Panc1 (cell line): ENCODE measurements around the gene SLC39A12. TPM values are rescaled to one million over a fixed set of nuclear protein-coding genes. Genes with fewer than 3 reads are reported as not detected.

Experiments used
- ATAC-seq: fragments of 200-7000 bp; cut with Tn5 transposase; 2 replicates; pipeline ENCODE4 v1.9.1; 2020; ENCODE audit warnings: mild to moderate bottlenecking, moderate library complexity
- BruUV-seq: library from RNA; stranded (reverse); fragments of 400-500 nt; replicated peaks from 2 replicates; lab custom pipeline; 2021; lab: Mats Ljungman, UMichigan
- CTCF ChIA-PET: fragments of 300-600 bp; sonication (Branson Sonifier 250); formaldehyde crosslinking; loops from one replicate; lab custom pipeline; 2022; ENCODE audit warnings: antibody characterized with exemption; lab: Charles Lee
- POLR2A ChIA-PET: fragments of 300-600 bp; sonication (Branson Sonifier 250); formaldehyde crosslinking; loops from one replicate; lab custom pipeline; 2022; ENCODE audit warnings: antibody characterized with exemption; lab: Charles Lee
- DNase-seq: peaks from one replicate; pipeline ENCODE4 v3.0.0-alpha.2; 2010; ENCODE audit warnings: low read depth, low spot score
- H3K27ac ChIP-seq: 2 replicates; pipeline ENCODE4 v1.5.1; 2011; ENCODE audit warnings: mild to moderate bottlenecking, low read length, inconsistent platforms
- H3K27me3 ChIP-seq: fragments of 200-500 bp; sonication (Bioruptor generic); 2 replicates; pipeline ENCODE4 v1.6.0; 2014; ENCODE audit warnings: low read length, inconsistent platforms; ENCODE audit not compliant: control insufficient read depth, insufficient read depth
- H3K36me3 ChIP-seq: fragments of 200-500 bp; sonication (Bioruptor generic); 2 replicates; pipeline ENCODE4 v1.5.1; 2014; ENCODE audit warnings: inconsistent platforms, mild to moderate bottlenecking, low read length, moderate library complexity; ENCODE audit not compliant: control insufficient read depth, insufficient read depth
- H3K4me1 ChIP-seq: 2 replicates; pipeline ENCODE4 v1.5.1; 2011; ENCODE audit warnings: inconsistent platforms, mild to moderate bottlenecking, low read length, moderate library complexity; ENCODE audit not compliant: control insufficient read depth, insufficient read depth
- H3K4me3 ChIP-seq, 2 experiments: 2 replicates each; pipeline ENCODE4 v1.5.1; 2011 to 2012; ENCODE audit warnings: low read depth in 2 of 2, low read length in 2 of 2, mild to moderate bottlenecking in 2 of 2, inconsistent platforms in 1 of 2, moderate library complexity in 1 of 2
- H3K9me3 ChIP-seq: fragments of 200-500 bp; sonication (Bioruptor generic); 2 replicates; pipeline ENCODE4 v1.5.1; 2014; ENCODE audit warnings: low read depth, mild to moderate bottlenecking, inconsistent platforms, low read length, moderate library complexity; ENCODE audit not compliant: control insufficient read depth, insufficient read depth
- POLR2AphosphoS5 ChIP-seq: IDR thresholded peaks from 2 replicates; pipeline ENCODE4 v1.6.1; 2012; ENCODE audit warnings: mild to moderate bottlenecking, low read depth, low read length, moderate library complexity
- SIN3A ChIP-seq: IDR thresholded peaks from 2 replicates; pipeline ENCODE4 v1.6.1; 2012; ENCODE audit warnings: low read depth, mild to moderate bottlenecking, low read length, moderate library complexity, borderline replicate concordance; ENCODE audit not compliant: insufficient read depth
- TCF7L2 ChIP-seq: IDR thresholded peaks from 2 replicates; pipeline ENCODE4 v1.6.1; 2011; ENCODE audit warnings: mild to moderate bottlenecking, low read depth, low read length, inconsistent platforms
- in situ Hi-C: cut with HindIII; loops from 2 replicates; pipeline ENCODE4 v1.10.0; 2016; ENCODE audit warnings: low sequenced_read_pairs, low pct_unique_long_range_greater_than_20kb
- intact Hi-C: fragments of 100-400 bp; cut with micrococcal nuclease; formaldehyde crosslinking; loops from one replicate; pipeline ENCODE4 v1.10.0; 2022; ENCODE audit not compliant: unreplicated experiment
- total RNA-seq: library from RNA; stranded (reverse); gene quantifications from one replicate; pipeline ENCODE4 v1.2.1, GENCODE V29; 2021; ENCODE audit not compliant: unreplicated experiment
- TF ChIP-seq, protein P1 (sequence below), 2 experiments: IDR thresholded peaks; 2 replicates each; pipeline ENCODE4 v1.6.1; 2011 to 2012; ENCODE audit warnings: low read depth in 2 of 2, control low read depth in 1 of 2, low read length in 1 of 2, mild to moderate bottlenecking in 1 of 2, moderate library complexity in 1 of 2; ENCODE audit not compliant: insufficient read depth in 1 of 2
- TF ChIP-seq, protein P2 (sequence below): fragments of 450-650 bp; IDR thresholded peaks from 2 replicates; pipeline ENCODE4 v1.5.1; 2017; ENCODE audit warnings: mild to moderate bottlenecking

The SLC39A12 gene
- total RNA-seq, 1 experiment from 2014 or later = not detected

DNA sequence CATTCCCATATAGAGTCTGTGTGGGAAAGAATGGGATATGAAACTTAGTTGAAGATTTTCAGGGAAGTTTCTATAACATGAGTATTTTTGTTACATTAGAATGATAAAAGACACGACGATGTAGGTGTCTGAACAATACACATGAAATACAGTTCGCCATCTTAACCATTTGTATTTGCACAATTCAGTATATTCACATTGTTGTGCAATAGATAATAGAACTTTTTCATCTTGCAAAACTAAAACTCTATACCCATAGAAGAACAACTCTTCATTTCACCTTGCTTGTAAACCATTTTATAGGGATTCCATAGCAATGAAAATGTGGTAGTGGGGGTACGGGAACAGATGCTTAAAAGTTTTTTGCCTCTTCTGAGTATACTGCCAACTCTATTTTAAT lies 32.8 kb downstream of the SLC39A12 start:
- CTCF ChIA-PET = no interaction called here
- no peak for TF ChIP-seq SIN3A
- no peak for TF ChIP-seq TCF7L2
- TF ChIP-seq, protein P1, sequence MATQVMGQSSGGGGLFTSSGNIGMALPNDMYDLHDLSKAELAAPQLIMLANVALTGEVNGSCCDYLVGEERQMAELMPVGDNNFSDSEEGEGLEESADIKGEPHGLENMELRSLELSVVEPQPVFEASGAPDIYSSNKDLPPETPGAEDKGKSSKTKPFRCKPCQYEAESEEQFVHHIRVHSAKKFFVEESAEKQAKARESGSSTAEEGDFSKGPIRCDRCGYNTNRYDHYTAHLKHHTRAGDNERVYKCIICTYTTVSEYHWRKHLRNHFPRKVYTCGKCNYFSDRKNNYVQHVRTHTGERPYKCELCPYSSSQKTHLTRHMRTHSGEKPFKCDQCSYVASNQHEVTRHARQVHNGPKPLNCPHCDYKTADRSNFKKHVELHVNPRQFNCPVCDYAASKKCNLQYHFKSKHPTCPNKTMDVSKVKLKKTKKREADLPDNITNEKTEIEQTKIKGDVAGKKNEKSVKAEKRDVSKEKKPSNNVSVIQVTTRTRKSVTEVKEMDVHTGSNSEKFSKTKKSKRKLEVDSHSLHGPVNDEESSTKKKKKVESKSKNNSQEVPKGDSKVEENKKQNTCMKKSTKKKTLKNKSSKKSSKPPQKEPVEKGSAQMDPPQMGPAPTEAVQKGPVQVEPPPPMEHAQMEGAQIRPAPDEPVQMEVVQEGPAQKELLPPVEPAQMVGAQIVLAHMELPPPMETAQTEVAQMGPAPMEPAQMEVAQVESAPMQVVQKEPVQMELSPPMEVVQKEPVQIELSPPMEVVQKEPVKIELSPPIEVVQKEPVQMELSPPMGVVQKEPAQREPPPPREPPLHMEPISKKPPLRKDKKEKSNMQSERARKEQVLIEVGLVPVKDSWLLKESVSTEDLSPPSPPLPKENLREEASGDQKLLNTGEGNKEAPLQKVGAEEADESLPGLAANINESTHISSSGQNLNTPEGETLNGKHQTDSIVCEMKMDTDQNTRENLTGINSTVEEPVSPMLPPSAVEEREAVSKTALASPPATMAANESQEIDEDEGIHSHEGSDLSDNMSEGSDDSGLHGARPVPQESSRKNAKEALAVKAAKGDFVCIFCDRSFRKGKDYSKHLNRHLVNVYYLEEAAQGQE (IDR thresholded peaks at IDR 0.05; ENCODE audit: insufficient read depth in 1 of 2, low read depth in 2 of 2, low read length in 1 of 2) = no peak
- TF ChIP-seq, protein P2, sequence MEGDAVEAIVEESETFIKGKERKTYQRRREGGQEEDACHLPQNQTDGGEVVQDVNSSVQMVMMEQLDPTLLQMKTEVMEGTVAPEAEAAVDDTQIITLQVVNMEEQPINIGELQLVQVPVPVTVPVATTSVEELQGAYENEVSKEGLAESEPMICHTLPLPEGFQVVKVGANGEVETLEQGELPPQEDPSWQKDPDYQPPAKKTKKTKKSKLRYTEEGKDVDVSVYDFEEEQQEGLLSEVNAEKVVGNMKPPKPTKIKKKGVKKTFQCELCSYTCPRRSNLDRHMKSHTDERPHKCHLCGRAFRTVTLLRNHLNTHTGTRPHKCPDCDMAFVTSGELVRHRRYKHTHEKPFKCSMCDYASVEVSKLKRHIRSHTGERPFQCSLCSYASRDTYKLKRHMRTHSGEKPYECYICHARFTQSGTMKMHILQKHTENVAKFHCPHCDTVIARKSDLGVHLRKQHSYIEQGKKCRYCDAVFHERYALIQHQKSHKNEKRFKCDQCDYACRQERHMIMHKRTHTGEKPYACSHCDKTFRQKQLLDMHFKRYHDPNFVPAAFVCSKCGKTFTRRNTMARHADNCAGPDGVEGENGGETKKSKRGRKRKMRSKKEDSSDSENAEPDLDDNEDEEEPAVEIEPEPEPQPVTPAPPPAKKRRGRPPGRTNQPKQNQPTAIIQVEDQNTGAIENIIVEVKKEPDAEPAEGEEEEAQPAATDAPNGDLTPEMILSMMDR = no peak
- TF ChIP-seq POLR2AphosphoS5 = no peak
- DNase-seq (no peak), ATAC-seq (no peak)
- no peaks in the 10 kb centered on the region for H3K36me3 ChIP-seq
- H3K4me3 ChIP-seq = no peak overlapping the region
- H3K4me1 ChIP-seq = no peaks in the 10 kb centered on the region
- H3K9me3 ChIP-seq = no peaks in the 10 kb centered on the region
- POLR2A ChIA-PET = no interaction called here
- BruUV-seq = no TSS peak
- in situ Hi-C loops = no loop called here
- intact Hi-C loops = no loop called here
- no peaks in the 10 kb centered on the region for H3K27me3 ChIP-seq
- no peak overlapping the region for H3K27ac ChIP-seq

DNA sequence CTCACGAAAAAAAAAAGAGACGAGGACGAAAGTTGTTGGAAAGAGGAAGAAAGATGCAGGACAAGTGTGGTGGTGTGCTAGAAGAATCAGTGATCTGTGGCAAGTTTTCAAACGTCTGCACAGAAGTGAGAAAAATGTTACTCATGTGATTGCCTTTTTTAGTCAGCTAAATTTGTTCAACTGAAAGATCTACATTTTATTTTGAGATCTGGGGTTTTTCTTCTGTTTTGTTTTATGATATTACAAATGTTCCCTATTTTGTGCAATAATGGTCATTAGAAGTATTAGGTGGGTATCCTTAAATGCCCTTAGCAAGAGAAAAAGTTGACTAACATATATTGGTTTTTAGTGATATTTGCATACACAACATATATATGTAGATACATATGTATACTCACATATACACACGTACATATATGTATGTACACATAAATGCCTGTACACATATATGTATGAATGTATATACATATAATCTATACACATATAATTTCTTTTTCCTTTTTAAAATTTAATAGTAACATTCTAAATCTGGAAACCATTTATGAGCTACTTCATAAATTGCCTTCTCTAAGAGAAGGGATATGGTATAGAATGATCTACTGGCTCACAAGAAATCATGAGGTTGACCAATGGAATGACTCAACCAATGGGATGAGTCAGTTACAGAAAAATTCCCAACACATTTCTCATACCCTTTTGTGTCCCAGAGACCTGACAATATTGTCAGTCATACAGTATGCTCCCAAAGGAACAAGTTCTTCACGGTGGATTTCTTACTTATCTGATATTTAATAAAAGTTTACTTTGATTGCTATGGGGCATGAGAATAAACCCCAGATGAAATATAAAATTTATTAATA lies 38.4 kb downstream of the SLC39A12 start:
- intact Hi-C loops (no loop called here), in situ Hi-C loops (no loop called here)
- Histone ChIP-seq H3K4me3 (no peak overlapping the region), H3K9me3 (no peaks in the 10 kb centered on the region), H3K36me3 (no peaks in the 10 kb centered on the region), H3K27me3 (no peaks in the 10 kb centered on the region), H3K27ac (no peak overlapping the region), H3K4me1 (no peaks in the 10 kb centered on the region)
- DNase-seq (peak; percentile 70), ATAC-seq (no peak; the same call in 1 of the 2 replicates)
- no TSS peak for BruUV-seq
- POLR2A ChIA-PET = no interaction called here
- TF ChIP-seq POLR2AphosphoS5 = no peak
- TF ChIP-seq TCF7L2 = no peak
- TF ChIP-seq, protein P2 = no peak
- TF ChIP-seq, protein P1 (IDR thresholded peaks at IDR 0.05; ENCODE audit: insufficient read depth in 1 of 2, low read depth in 2 of 2, low read length in 1 of 2) = no peak
- TF ChIP-seq SIN3A = no peak
- CTCF ChIA-PET = no interaction called here
